ENCODE data around the gene THSD4.

THSD4 gene

GRCh38 chr15:71454462-71454996, 339.3 kb downstream of the THSD4 start:
- no peaks in the 10 kb centered on the region for H3K4me1 ChIP-seq (ENCODE audit: insufficient read depth, insufficient read length)
- no peaks in the 10 kb centered on the region for H3K36me3 ChIP-seq (ENCODE audit: insufficient read depth, insufficient read length, low read length)
- H3K9ac ChIP-seq (ENCODE audit: insufficient read length, low read depth) = no peak overlapping the region
- DNase-seq (ENCODE audit: low read depth, low spot score) = no peak
- no peak for TF ChIP-seq YY1 (IDR thresholded peaks at IDR 0.05; ENCODE audit: insufficient read depth, insufficient read length)
- no peak for TF ChIP-seq ZNF274 (IDR thresholded peaks at IDR 0.05; ENCODE audit: low read depth, low read length)
- no peak for TF ChIP-seq SUZ12 (IDR thresholded peaks at IDR 0.05; ENCODE audit: extremely low read depth, insufficient read depth, insufficient read length)
- H3K9me3 ChIP-seq (ENCODE audit: insufficient read depth, low read length) = no peaks in the 10 kb centered on the region
- no peaks in the 10 kb centered on the region for H3K27me3 ChIP-seq (ENCODE audit: insufficient read depth, insufficient read length)
- no peak overlapping the region for H3K4me3 ChIP-seq (ENCODE audit: insufficient read length, low read depth)

GRCh38 chr15:71455107-71455506, 339.8 kb downstream of the THSD4 start:
- Histone ChIP-seq H3K9ac (ENCODE audit: insufficient read length, low read depth) (no peak overlapping the region), H3K36me3 (ENCODE audit: insufficient read depth, insufficient read length, low read length) (no peaks in the 10 kb centered on the region), H3K4me1 (ENCODE audit: insufficient read depth, insufficient read length) (no peaks in the 10 kb centered on the region), H3K4me3 (ENCODE audit: insufficient read length, low read depth) (no peak overlapping the region), H3K9me3 (ENCODE audit: insufficient read depth, low read length) (no peaks in the 10 kb centered on the region), H3K27me3 (ENCODE audit: insufficient read depth, insufficient read length) (no peaks in the 10 kb centered on the region)
- DNase-seq (ENCODE audit: low read depth, low spot score) = no peak
- TF ChIP-seq ZNF274 (IDR thresholded peaks at IDR 0.05; ENCODE audit: low read depth, low read length) (no peak), SUZ12 (IDR thresholded peaks at IDR 0.05; ENCODE audit: extremely low read depth, insufficient read depth, insufficient read length) (no peak), YY1 (IDR thresholded peaks at IDR 0.05; ENCODE audit: insufficient read depth, insufficient read length) (no peak)

GRCh38 chr15:71455878-71456277, 340.6 kb downstream of the THSD4 start:
- TF ChIP-seq SUZ12 (IDR thresholded peaks at IDR 0.05; ENCODE audit: extremely low read depth, insufficient read depth, insufficient read length) (no peak), ZNF274 (IDR thresholded peaks at IDR 0.05; ENCODE audit: low read depth, low read length) (no peak), YY1 (IDR thresholded peaks at IDR 0.05; ENCODE audit: insufficient read depth, insufficient read length) (no peak)
- H3K36me3 ChIP-seq (ENCODE audit: insufficient read depth, insufficient read length, low read length) = no peaks in the 10 kb centered on the region
- H3K4me3 ChIP-seq (ENCODE audit: insufficient read length, low read depth) = no peak overlapping the region
- no peaks in the 10 kb centered on the region for H3K27me3 ChIP-seq (ENCODE audit: insufficient read depth, insufficient read length)
- DNase-seq (ENCODE audit: low read depth, low spot score) = no peak
- H3K4me1 ChIP-seq (ENCODE audit: insufficient read depth, insufficient read length) = no peaks in the 10 kb centered on the region
- no peak overlapping the region for H3K9ac ChIP-seq (ENCODE audit: insufficient read length, low read depth)
- no peaks in the 10 kb centered on the region for H3K9me3 ChIP-seq (ENCODE audit: insufficient read depth, low read length)

- no peak overlapping the region for H3K9ac ChIP-seq (ENCODE audit: insufficient read length, low read depth)
These were observed 341.1 kb downstream of the THSD4 start for GRCh38 chr15:71456362-71456761.

GRCh38 chr15:71456811-71457210, 341.5 kb downstream of the THSD4 start:
- TF ChIP-seq ZNF274 (IDR thresholded peaks at IDR 0.05; ENCODE audit: low read depth, low read length) = no peak
- no peak for TF ChIP-seq SUZ12 (IDR thresholded peaks at IDR 0.05; ENCODE audit: extremely low read depth, insufficient read depth, insufficient read length)
- TF ChIP-seq YY1 (IDR thresholded peaks at IDR 0.05; ENCODE audit: insufficient read depth, insufficient read length) = no peak
- Histone ChIP-seq H3K9ac (ENCODE audit: insufficient read length, low read depth) (no peak overlapping the region), H3K4me1 (ENCODE audit: insufficient read depth, insufficient read length) (no peaks in the 10 kb centered on the region), H3K36me3 (ENCODE audit: insufficient read depth, insufficient read length, low read length) (no peaks in the 10 kb centered on the region), H3K9me3 (ENCODE audit: insufficient read depth, low read length) (no peaks in the 10 kb centered on the region), H3K27me3 (ENCODE audit: insufficient read depth, insufficient read length) (no peaks in the 10 kb centered on the region), H3K4me3 (ENCODE audit: insufficient read length, low read depth) (no peak overlapping the region)
- no peak for DNase-seq (ENCODE audit: low read depth, low spot score)

More at GRCh38 chr15:71456362-71456761, 341.1 kb downstream of the THSD4 start:
- TF ChIP-seq YY1 (IDR thresholded peaks at IDR 0.05; ENCODE audit: insufficient read depth, insufficient read length) (no peak), SUZ12 (IDR thresholded peaks at IDR 0.05; ENCODE audit: extremely low read depth, insufficient read depth, insufficient read length) (no peak), ZNF274 (IDR thresholded peaks at IDR 0.05; ENCODE audit: low read depth, low read length) (no peak)
- Histone ChIP-seq H3K4me1 (ENCODE audit: insufficient read depth, insufficient read length) (no peaks in the 10 kb centered on the region), H3K36me3 (ENCODE audit: insufficient read depth, insufficient read length, low read length) (no peaks in the 10 kb centered on the region), H3K4me3 (ENCODE audit: insufficient read length, low read depth) (no peak overlapping the region), H3K9me3 (ENCODE audit: insufficient read depth, low read length) (no peaks in the 10 kb centered on the region), H3K27me3 (ENCODE audit: insufficient read depth, insufficient read length) (no peaks in the 10 kb centered on the region)
- DNase-seq (ENCODE audit: low read depth, low spot score) = no peak

GRCh38 chr15:71458089-71458660, 342.9 kb downstream of the THSD4 start:
- Histone ChIP-seq H3K36me3 (ENCODE audit: insufficient read depth, insufficient read length, low read length) (no peaks in the 10 kb centered on the region), H3K9me3 (ENCODE audit: insufficient read depth, low read length) (no peaks in the 10 kb centered on the region), H3K27me3 (ENCODE audit: insufficient read depth, insufficient read length) (no peaks in the 10 kb centered on the region), H3K4me3 (ENCODE audit: insufficient read length, low read depth) (no peak overlapping the region), H3K4me1 (ENCODE audit: insufficient read depth, insufficient read length) (no peaks in the 10 kb centered on the region), H3K9ac (ENCODE audit: insufficient read length, low read depth) (no peak overlapping the region)
- TF ChIP-seq SUZ12 (IDR thresholded peaks at IDR 0.05; ENCODE audit: extremely low read depth, insufficient read depth, insufficient read length) (no peak), ZNF274 (IDR thresholded peaks at IDR 0.05; ENCODE audit: low read depth, low read length) (no peak), YY1 (IDR thresholded peaks at IDR 0.05; ENCODE audit: insufficient read depth, insufficient read length) (no peak)
- DNase-seq (ENCODE audit: low read depth, low spot score) = no peak

- Histone ChIP-seq H3K9me3 (ENCODE audit: insufficient read depth, low read length) (no peaks in the 10 kb centered on the region), H3K36me3 (ENCODE audit: insufficient read depth, insufficient read length, low read length) (no peaks in the 10 kb centered on the region), H3K9ac (ENCODE audit: insufficient read length, low read depth) (no peak overlapping the region), H3K4me1 (ENCODE audit: insufficient read depth, insufficient read length) (no peaks in the 10 kb centered on the region), H3K27me3 (ENCODE audit: insufficient read depth, insufficient read length) (no peaks in the 10 kb centered on the region), H3K4me3 (ENCODE audit: insufficient read length, low read depth) (no peak overlapping the region)
- no peak for TF ChIP-seq SUZ12 (IDR thresholded peaks at IDR 0.05; ENCODE audit: extremely low read depth, insufficient read depth, insufficient read length)
- DNase-seq (ENCODE audit: low read depth, low spot score) = no peak
These were observed 346.5 kb downstream of the THSD4 start for GRCh38 chr15:71461748-71462147.

Measured in NT2/D1 (cell line).